Vagina (tissue), 2 donors: ENCODE measurements around the gene TBC1D13. TPM values are rescaled to one million over a fixed set of nuclear protein-coding genes. Genes with fewer than 3 reads are reported as not detected.

Source experiments
- DNase-seq, 2 donors: peaks; one replicate each; pipeline ENCODE4 v3.0.0-alpha.2; 2017; ENCODE audit errors: extremely low spot score in 2 of 2
- H3K27ac ChIP-seq: fragments of 200-600 bp; sonication (generic); one replicate; pipeline ENCODE4 v1.5.1; 2019
- H3K27me3 ChIP-seq: fragments of 200-600 bp; sonication (generic); one replicate; pipeline ENCODE4 v1.5.1; 2019
- H3K36me3 ChIP-seq, 2 donors: fragments of 200-600 bp; sonication (generic); one replicate each; pipeline ENCODE4 v1.5.1; 2017 to 2019
- H3K4me1 ChIP-seq: fragments of 200-600 bp; sonication (generic); one replicate; pipeline ENCODE4 v1.5.1; 2019
- H3K4me3 ChIP-seq, 2 donors: fragments of 200-600 bp; sonication (generic); 1 replicate in 1 of 2; 2 replicates in 1 of 2; pipeline ENCODE4 v1.5.1; 2016 to 2019
- H3K9me3 ChIP-seq: fragments of 200-600 bp; sonication (generic); one replicate; pipeline ENCODE4 v1.5.1; 2019
- CTCF ChIP-seq, 3 experiments: fragments of 450-650 bp in 2 of 3; fragments of 200-600 bp in 1 of 3; sonication (generic) in 1 of 3; IDR thresholded peaks; one replicate each; pipeline ENCODE4 v1.5.1; 2017 to 2019; ENCODE audit warnings: antibody characterized with exemption in 3 of 3, mild to moderate bottlenecking in 2 of 3, moderate library complexity in 2 of 3
- POLR2A ChIP-seq, 2 donors: fragments of 450-650 bp; IDR thresholded peaks; one replicate each; pipeline ENCODE4 v1.6.1; 2017; ENCODE audit warnings: antibody characterized with exemption in 2 of 2, mild to moderate bottlenecking in 2 of 2, moderate library complexity in 2 of 2
- POLR2AphosphoS5 ChIP-seq, 2 donors: sonication (generic); formaldehyde crosslinking; IDR thresholded peaks; one replicate each; pipeline ENCODE4 v1.9.0; 2017; ENCODE audit warnings: antibody characterized with exemption in 2 of 2, mild to moderate bottlenecking in 2 of 2, low read depth in 1 of 2; ENCODE audit not compliant: insufficient read depth in 1 of 2
- intact Hi-C: fragments of 100-400 bp; cut with DNase I; formaldehyde crosslinking; loops from one replicate; pipeline ENCODE4 v1.15.1; 2023
- total RNA-seq: library from RNA; depleted of rRNA; stranded (reverse); fragments of >200 nt; gene quantifications from one replicate; pipeline ENCODE4 v1.2.3, GENCODE V29; 2016

Gene TBC1D13
- total RNA-seq, 1 donor from 2014 or later, result 11.0 TPM

DNA sequence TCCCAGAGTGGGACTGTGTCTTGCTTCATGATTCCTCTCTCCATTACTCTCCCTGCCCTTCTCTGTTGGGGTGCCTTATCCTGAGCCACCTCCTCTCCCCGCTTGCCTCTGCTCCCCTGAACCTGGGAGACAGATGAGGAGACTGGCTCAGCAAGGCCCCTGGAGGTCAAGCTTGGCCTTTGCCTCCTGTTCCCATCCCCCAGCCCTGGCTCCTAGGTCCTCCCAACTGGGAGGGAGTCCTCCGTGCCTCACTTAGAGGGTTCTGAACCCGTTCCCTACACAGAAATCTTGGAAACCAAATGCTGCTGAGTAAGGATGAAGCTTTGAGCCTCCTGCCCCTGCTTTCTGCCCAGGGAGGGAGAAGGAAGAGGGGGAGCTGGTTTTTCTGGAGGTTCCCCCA, 21.5 kb downstream of the TBC1D13 start:
- Histone ChIP-seq H3K4me1 (no peaks in the 10 kb centered on the region), H3K36me3 (peaks cover 0 to 36% of the 10 kb centered on the region in 2 donors), H3K27me3 (no peaks in the 10 kb centered on the region), H3K27ac (no peak overlapping the region), H3K4me3 (no peak overlapping the region), H3K9me3 (no peaks in the 10 kb centered on the region)
- DNase-seq, result no peak
- intact Hi-C loops, result no loop called here
- TF ChIP-seq POLR2A (IDR thresholded peaks at IDR 0.05), result no peak
- TF ChIP-seq POLR2AphosphoS5 (IDR thresholded peaks at IDR 0.05; ENCODE audit: insufficient read depth in 1 of 2, low read depth in 1 of 2), result no peak
- no peak for TF ChIP-seq CTCF (IDR thresholded peaks at IDR 0.05)

DNA sequence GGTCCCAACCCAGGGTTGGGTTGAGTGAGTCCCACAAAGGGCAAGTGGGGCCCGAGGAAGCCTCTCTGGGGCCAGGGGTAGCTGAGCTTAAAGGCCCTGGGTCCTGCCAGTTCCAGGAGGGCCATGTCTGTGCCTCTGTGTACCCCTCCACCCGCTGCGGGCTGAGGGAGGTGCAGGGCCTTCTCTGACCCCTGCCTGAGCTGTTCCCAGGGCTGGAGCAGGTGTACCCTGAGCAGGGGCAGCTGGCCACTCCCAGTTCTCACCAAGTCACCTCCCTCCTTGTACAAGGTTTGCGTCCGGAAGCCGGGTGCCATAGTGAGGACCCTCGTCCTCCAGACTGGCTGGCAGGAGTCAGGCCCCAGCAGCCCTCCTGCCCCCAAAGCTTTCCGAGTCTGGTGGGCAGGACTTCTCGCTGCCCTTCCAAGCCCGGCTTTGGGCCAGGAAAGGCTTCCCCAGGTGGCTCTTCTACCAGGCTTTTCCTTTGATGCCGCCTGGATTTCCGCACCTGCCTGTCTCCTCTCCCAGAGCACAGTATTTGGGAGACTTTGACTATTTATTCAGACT, 22.1 kb downstream of the TBC1D13 start:
- Histone ChIP-seq H3K27me3 (no peaks in the 10 kb centered on the region), H3K36me3 (peaks cover 0 to 31% of the 10 kb centered on the region in 2 donors), H3K4me1 (no peaks in the 10 kb centered on the region), H3K27ac (no peak overlapping the region), H3K4me3 (no peak overlapping the region), H3K9me3 (no peaks in the 10 kb centered on the region)
- intact Hi-C loops, result no loop called here
- TF ChIP-seq CTCF (IDR thresholded peaks at IDR 0.05), result no peak
- no peak for TF ChIP-seq POLR2A (IDR thresholded peaks at IDR 0.05)
- TF ChIP-seq POLR2AphosphoS5 (IDR thresholded peaks at IDR 0.05; ENCODE audit: insufficient read depth in 1 of 2, low read depth in 1 of 2), result no peak
- DNase-seq, result no peak

GRCh38 chr9:128809831-128810230, 22.8 kb downstream of the TBC1D13 start:
- Histone ChIP-seq H3K4me1 (no peaks in the 10 kb centered on the region), H3K27ac (no peak overlapping the region), H3K27me3 (no peaks in the 10 kb centered on the region), H3K9me3 (no peaks in the 10 kb centered on the region), H3K36me3 (peaks cover 0 to 26% of the 10 kb centered on the region in 2 donors), H3K4me3 (no peak overlapping the region)
- DNase-seq, result no peak
- no peak for TF ChIP-seq POLR2A (IDR thresholded peaks at IDR 0.05)
- no peak for TF ChIP-seq CTCF (IDR thresholded peaks at IDR 0.05)
- no peak for TF ChIP-seq POLR2AphosphoS5 (IDR thresholded peaks at IDR 0.05; ENCODE audit: insufficient read depth in 1 of 2, low read depth in 1 of 2)
- intact Hi-C loops, result no loop called here

DNA sequence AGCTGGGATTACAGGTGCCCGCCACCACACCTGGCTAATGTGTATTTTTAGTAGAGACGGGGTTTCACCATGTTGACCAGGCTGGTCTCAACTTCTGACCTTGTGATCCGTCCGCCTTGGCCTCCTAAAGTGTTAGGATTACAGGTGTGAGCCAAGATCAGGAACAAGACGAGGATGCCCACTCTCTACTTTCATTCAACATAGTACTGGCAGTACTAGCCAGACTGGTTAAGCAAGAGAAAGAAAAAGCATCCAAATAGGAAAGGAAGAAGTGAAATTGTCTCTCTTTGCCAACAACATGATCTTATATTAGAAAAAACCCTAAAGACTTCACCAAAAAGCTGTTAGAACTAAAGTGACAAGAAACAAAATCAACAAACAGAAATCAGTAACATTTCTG, 23.8 kb downstream of the TBC1D13 start:
- no peaks in the 10 kb centered on the region for H3K27me3 ChIP-seq
- H3K36me3 ChIP-seq, result peaks cover 0 to 16% of the 10 kb centered on the region in 2 donors
- no peaks in the 10 kb centered on the region for H3K4me1 ChIP-seq
- no peak for DNase-seq
- H3K27ac ChIP-seq, result no peak overlapping the region
- no peak for TF ChIP-seq CTCF (IDR thresholded peaks at IDR 0.05)
- no peak for TF ChIP-seq POLR2AphosphoS5 (IDR thresholded peaks at IDR 0.05; ENCODE audit: insufficient read depth in 1 of 2, low read depth in 1 of 2)
- no peak for TF ChIP-seq POLR2A (IDR thresholded peaks at IDR 0.05)
- H3K4me3 ChIP-seq, result no peak overlapping the region
- intact Hi-C loops, result no loop called here
- no peaks in the 10 kb centered on the region for H3K9me3 ChIP-seq

GRCh38 chr9:128818099-128818838, 31.2 kb downstream of the TBC1D13 start, which contains the start of gene ENDOG:
Gene ENDOG (plus strand): TSS chr9:128818500. CDS start chr9:128818685, 185 bp downstream.
- Histone ChIP-seq H3K4me3 (peak within 1 kb of the TSS; percentile 59 to 64), H3K9me3 (no peaks in the 10 kb centered on the region), H3K27ac (peak within 1 kb of the TSS; percentile 35), H3K36me3 (peaks cover 0 to 18% of the 10 kb centered on the region in 2 donors), H3K4me1 (peaks cover 14% of the 10 kb centered on the region), H3K27me3 (no peaks in the 10 kb centered on the region)
- peak; percentile 96 for DNase-seq
- intact Hi-C loops, result no loop called here
- peak in 1 of 2 donors; percentile 74 for TF ChIP-seq POLR2A (IDR thresholded peaks at IDR 0.05)
- peak; percentile 90 to 98 for TF ChIP-seq POLR2AphosphoS5 (IDR thresholded peaks at IDR 0.05; ENCODE audit: insufficient read depth in 1 of 2, low read depth in 1 of 2)
- peak; percentile 81 to 96 (median 86) for TF ChIP-seq CTCF (IDR thresholded peaks at IDR 0.05)
